Pancreas (tissue), 10 donors: ENCODE data around the gene TNFAIP3. TPM values are rescaled to one million over a fixed set of nuclear protein-coding genes. Genes with fewer than 3 reads are reported as not detected.

Source experiments
- ATAC-seq, 4 donors: fragments of 200-7000 bp; cut with Tn5 transposase; one replicate each; pipeline versions ENCODE4 v1.8.0 to v1.9.1; 2020; ENCODE audit warnings: mild to moderate bottlenecking in 4 of 4, moderate library complexity in 4 of 4
- DNase-seq, 6 donors: peaks; one replicate each; pipeline ENCODE4 v3.0.0-alpha.2; 2020
- FAIRE-seq: peaks from 2 replicates; lab custom pipeline; 2012; peaks lifted over from hg19 to GRCh38; lab: Jason Lieb, UNC
- H3K27ac ChIP-seq, 4 donors: fragments of 200-600 bp; sonication (generic); 1 replicate in 3 of 4; 2 replicates in 1 of 4; pipeline versions ENCODE4 v1.5.0 to v1.8.0; 2020
- H3K27me3 ChIP-seq, 4 donors: fragments of 200-600 bp; one replicate each; pipeline ENCODE4 v1.8.0; 2021
- H3K36me3 ChIP-seq, 3 donors: fragments of 200-600 bp; sonication (generic) in 1 of 3; one replicate each; pipeline versions ENCODE4 v1.5.0 to v1.8.0; 2020 to 2021
- H3K4me1 ChIP-seq, 3 donors: fragments of 200-600 bp; one replicate each; pipeline ENCODE4 v1.8.0; 2021
- H3K4me3 ChIP-seq, 4 donors: fragments of 200-600 bp; sonication (generic) in 2 of 4; one replicate each; pipeline versions ENCODE4 v1.5.0 to v1.8.0; 2020 to 2021
- H3K9me3 ChIP-seq, 4 donors: fragments of 200-600 bp; one replicate each; pipeline ENCODE4 v1.8.0; 2021
- WGBS, 2 donors: extraction: QIAGEN DNeasy Blood & Tissue Kit; methylation state at CpG; one replicate each; pipeline ENCODE4 v1.1.7; 2013; 5-methylcytosine and 5-hydroxymethylcytosine counted together
- intact Hi-C, 3 donors: fragments of 100-400 bp; cut with DNase I; formaldehyde crosslinking; loops; one replicate each; pipeline versions ENCODE4 v1.11.1 to v1.14.2; 2022
- polyA plus RNA-seq, 2 donors: library from polyadenylated mRNA; stranded (reverse); fragments of 200-250 nt; gene quantifications; one replicate each; pipeline ENCODE4 v1.2.3, GENCODE V29; 2013
- total RNA-seq, 6 donors: library from RNA; stranded (reverse); fragmentation: NEBNext Ultra II Directional in 4 of 6; extraction: Animal tissue kit (Norgen Biotek cat#: 25700) in 4 of 6; gene quantifications; one replicate each; pipeline versions ENCODE4 v1.2.1 to v1.2.4, GENCODE V29; 2021 to 2023
- TF ChIP-seq, protein P1 (sequence below), 4 donors: fragments of 200-600 bp; sonication (generic) in 3 of 4; IDR thresholded peaks; one replicate each; pipeline versions ENCODE4 v1.5.0 to v1.8.0; 2021; ENCODE audit warnings: antibody characterized with exemption in 4 of 4
- donor health status: healthy with polysubstance abuse.
- donor health status: DM: no; HTN: no; CAD: no; lungs with moderate emphysema.
- donor health status: DM: no; HTN: no; CAD: no.
- donor health status: control.
- donor health status: control.
- donor health status: Bipolar disorder and iron deficiency.
- donor health status: DM: yes; HTN: yes; CAD: no.
- donor health status: DM: no; HTN: no; CAD: no.
- donor health status: DM: no; HTN: no; CAD: no.
- donor health status: DM: yes; HTN: yes; CAD: no.

The TNFAIP3 gene
- total and polyA plus RNA-seq, 8 donors = 9.3 to 59.2 (median 14.2) TPM

DNA sequence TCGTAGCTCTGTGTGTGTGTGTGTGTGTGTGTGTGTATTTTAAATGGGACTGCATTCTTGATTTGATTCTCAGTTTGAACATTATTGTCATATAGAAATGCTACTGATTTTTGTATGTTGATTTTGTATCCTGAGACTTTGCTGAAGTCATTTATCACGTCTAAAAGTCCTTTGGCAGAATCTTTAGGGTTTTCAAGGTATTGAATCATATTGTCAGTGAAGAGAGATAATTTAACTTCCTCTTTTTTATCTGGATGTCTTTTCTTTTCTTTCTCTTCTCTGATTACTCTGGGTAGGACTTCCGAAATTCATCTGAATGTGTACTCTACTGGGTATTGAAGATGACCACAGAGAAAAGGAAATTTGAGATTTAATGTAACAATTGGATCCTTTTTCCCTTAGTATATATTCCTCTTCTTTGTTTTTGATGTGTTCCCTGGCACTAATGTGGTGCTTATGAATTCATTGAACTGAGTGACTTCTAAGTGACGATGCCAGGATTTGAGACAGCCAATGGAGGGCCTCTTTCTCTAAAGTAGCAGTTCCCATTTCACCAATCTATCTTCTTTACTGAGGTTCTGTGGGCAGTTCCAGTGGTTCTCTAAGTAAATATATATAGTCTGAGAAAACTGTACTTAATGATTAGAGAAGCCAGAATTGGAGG is 47.6 kb downstream of the TNFAIP3 start:
- ATAC-seq (no peak), DNase-seq (no peak), FAIRE-seq (no peak)
- no peak overlapping the region for H3K27ac ChIP-seq
- H3K9me3 ChIP-seq = no peaks in the 10 kb centered on the region
- no peaks in the 10 kb centered on the region for H3K4me1 ChIP-seq
- H3K27me3 ChIP-seq = no peaks in the 10 kb centered on the region
- intact Hi-C loops = no loop called here
- WGBS, 2 donors = 70 to 77% methylated on average over 4 of the region's 4 CpGs
- H3K4me3 ChIP-seq = no peak overlapping the region
- no peaks in the 10 kb centered on the region for H3K36me3 ChIP-seq
- TF ChIP-seq, protein P1, sequence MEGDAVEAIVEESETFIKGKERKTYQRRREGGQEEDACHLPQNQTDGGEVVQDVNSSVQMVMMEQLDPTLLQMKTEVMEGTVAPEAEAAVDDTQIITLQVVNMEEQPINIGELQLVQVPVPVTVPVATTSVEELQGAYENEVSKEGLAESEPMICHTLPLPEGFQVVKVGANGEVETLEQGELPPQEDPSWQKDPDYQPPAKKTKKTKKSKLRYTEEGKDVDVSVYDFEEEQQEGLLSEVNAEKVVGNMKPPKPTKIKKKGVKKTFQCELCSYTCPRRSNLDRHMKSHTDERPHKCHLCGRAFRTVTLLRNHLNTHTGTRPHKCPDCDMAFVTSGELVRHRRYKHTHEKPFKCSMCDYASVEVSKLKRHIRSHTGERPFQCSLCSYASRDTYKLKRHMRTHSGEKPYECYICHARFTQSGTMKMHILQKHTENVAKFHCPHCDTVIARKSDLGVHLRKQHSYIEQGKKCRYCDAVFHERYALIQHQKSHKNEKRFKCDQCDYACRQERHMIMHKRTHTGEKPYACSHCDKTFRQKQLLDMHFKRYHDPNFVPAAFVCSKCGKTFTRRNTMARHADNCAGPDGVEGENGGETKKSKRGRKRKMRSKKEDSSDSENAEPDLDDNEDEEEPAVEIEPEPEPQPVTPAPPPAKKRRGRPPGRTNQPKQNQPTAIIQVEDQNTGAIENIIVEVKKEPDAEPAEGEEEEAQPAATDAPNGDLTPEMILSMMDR (IDR thresholded peaks at IDR 0.05) = no peak

DNA sequence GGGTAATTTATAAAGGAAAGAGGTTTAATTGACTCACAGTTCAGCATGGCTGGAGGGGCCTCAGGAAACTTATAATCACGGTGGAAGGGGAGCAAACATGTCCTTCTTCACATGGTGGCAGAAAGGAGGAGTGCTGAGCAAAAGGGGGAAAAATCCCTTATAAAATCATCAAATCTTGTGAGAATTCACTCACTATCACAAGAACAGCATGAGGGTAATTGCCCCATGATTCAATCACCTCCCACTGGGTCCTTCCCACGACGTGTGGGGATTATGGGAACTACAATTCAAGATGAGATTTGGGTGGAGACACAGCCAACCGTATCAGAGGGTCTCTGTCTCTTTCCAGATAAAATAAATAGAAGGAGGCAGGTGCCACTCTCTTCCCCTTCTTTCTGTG is 48.7 kb downstream of the TNFAIP3 start:
- no peaks in the 10 kb centered on the region for H3K27me3 ChIP-seq
- FAIRE-seq = no peak
- H3K36me3 ChIP-seq = no peaks in the 10 kb centered on the region
- 64 to 69% methylated on average over 4 of the region's 4 CpGs for WGBS, 2 donors
- no peak overlapping the region for H3K4me3 ChIP-seq
- H3K9me3 ChIP-seq = no peaks in the 10 kb centered on the region
- no peaks in the 10 kb centered on the region for H3K4me1 ChIP-seq
- no peak for DNase-seq
- TF ChIP-seq, protein P1 (IDR thresholded peaks at IDR 0.05) = no peak
- no peak for ATAC-seq
- no peak overlapping the region for H3K27ac ChIP-seq
- intact Hi-C loops = no loop called here

DNA sequence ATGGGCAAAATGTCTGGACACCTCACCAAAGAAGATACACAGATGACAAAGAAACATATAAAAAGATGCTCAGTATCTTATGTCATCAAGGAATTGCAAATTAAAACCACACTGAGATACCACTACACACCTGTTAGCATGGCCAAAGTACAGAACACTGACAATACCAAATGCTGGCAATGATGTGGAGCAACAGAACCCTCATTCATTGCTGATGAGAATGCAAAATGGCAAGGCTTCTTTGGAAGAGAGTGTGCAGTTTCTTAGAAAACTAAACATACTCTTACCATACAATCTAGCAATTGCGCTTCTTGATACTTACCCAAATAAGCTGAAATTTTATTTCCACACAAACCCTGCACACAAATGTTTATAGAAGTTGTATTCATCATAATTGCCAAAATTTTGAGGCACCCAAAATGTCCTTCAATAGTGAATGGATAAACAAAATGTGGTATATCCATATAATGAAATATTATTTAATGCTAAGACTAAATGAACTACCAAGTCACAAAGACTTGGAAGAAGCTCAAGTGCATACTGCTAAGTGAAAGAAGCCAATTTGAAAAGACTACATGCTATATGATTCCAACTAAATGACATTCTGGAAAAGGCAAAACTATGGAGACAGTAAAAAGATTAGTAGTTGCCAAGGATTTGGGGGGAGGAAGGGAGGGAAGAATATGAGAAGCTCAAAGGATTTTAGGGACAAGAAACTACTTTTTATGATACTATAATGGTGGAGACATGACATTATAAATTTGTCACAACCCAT is 50.7 kb downstream of the TNFAIP3 start:
- Histone ChIP-seq H3K36me3 (no peaks in the 10 kb centered on the region), H3K4me1 (no peaks in the 10 kb centered on the region), H3K4me3 (no peak overlapping the region), H3K9me3 (no peaks in the 10 kb centered on the region), H3K27me3 (no peaks in the 10 kb centered on the region), H3K27ac (no peak overlapping the region)
- intact Hi-C loops = no loop called here
- WGBS, 2 donors = 100% methylated on average over 1 of the region's 1 CpG
- ATAC-seq (no peak), FAIRE-seq (no peak), DNase-seq (no peak)
- TF ChIP-seq, protein P1 (IDR thresholded peaks at IDR 0.05) = no peak

DNA sequence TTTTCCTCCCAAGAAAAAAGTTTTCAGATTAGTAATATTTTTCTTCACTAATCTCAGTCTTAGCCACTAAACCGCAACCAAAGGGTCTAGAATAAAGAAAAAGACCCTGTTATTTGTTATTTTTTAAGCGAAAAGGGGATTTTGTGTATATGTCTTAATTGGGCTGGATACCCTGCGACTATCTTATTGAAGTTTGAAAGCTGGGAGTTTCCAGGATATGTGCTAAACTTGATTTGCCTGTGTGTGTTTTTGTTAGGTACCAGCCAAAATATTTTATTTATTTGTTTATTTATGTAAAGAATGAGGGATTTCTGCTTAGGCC is 52.4 kb downstream of the TNFAIP3 start:
- Histone ChIP-seq H3K4me3 (no peak overlapping the region), H3K9me3 (no peaks in the 10 kb centered on the region), H3K27ac (no peak overlapping the region), H3K36me3 (no peaks in the 10 kb centered on the region), H3K27me3 (no peaks in the 10 kb centered on the region), H3K4me1 (no peaks in the 10 kb centered on the region)
- intact Hi-C loops = no loop called here
- FAIRE-seq = no peak
- ATAC-seq = no peak
- TF ChIP-seq, protein P1 (IDR thresholded peaks at IDR 0.05) = no peak
- 76 to 79% methylated on average over 3 of the region's 3 CpGs for WGBS, 2 donors
- no peak for DNase-seq
